ENCODE data around the gene CD22.
A peak's percentile ranks its signal among the peaks of the same experiment; 100 is the strongest.

The CD22 gene

GRCh38 chr19:35295792-35296462, 33.1 kb upstream of the CD22 start:
- DNase-seq (ENCODE audit: low read depth): peak; percentile 14

- DNase-seq (ENCODE audit: low read depth): no peak
Observed at GRCh38 chr19:35296644-35297514, 32.1 kb upstream of the CD22 start.

- DNase-seq (ENCODE audit: low read depth): no peak
Observed at GRCh38 chr19:35297515-35297848, 31.5 kb upstream of the CD22 start.

- no peak for DNase-seq (ENCODE audit: low read depth)
Observed at GRCh38 chr19:35297922-35298321, 31.1 kb upstream of the CD22 start.

GRCh38 chr19:35298561-35298972, 30.4 kb upstream of the CD22 start:
- no peak for DNase-seq (ENCODE audit: low read depth)

GRCh38 chr19:35299523-35300338, 29.3 kb upstream of the CD22 start:
- DNase-seq (ENCODE audit: low read depth): no peak

GRCh38 chr19:35300339-35300649, 28.7 kb upstream of the CD22 start:
- no peak for DNase-seq (ENCODE audit: low read depth)

- no peak for DNase-seq (ENCODE audit: low read depth)
Observed at GRCh38 chr19:35301961-35302360, 27.0 kb upstream of the CD22 start.

- no peak for DNase-seq (ENCODE audit: low read depth)
Observed at GRCh38 chr19:35302446-35302845, 26.5 kb upstream of the CD22 start.

- no peak for DNase-seq (ENCODE audit: low read depth)
Observed at GRCh38 chr19:35303357-35303915, 25.6 kb upstream of the CD22 start.

GRCh38 chr19:35304036-35304435, 25.0 kb upstream of the CD22 start:
- no peak for DNase-seq (ENCODE audit: low read depth)

- no peak for DNase-seq (ENCODE audit: low read depth)
Observed at GRCh38 chr19:35305181-35305580, 23.8 kb upstream of the CD22 start.

- DNase-seq (ENCODE audit: low read depth): no peak
Observed at GRCh38 chr19:35306473-35307246, 22.3 kb upstream of the CD22 start.

GRCh38 chr19:35307931-35308330, 21.1 kb upstream of the CD22 start:
- no peak for DNase-seq (ENCODE audit: low read depth)

- no peak for DNase-seq (ENCODE audit: low read depth)
Observed at GRCh38 chr19:35308910-35309309, 20.1 kb upstream of the CD22 start.

GRCh38 chr19:35309481-35310279, 19.3 kb upstream of the CD22 start:
- DNase-seq (ENCODE audit: low read depth): no peak

- DNase-seq (ENCODE audit: low read depth): no peak
Observed at GRCh38 chr19:35310331-35310730, 18.7 kb upstream of the CD22 start.

GRCh38 chr19:35310811-35311465, 18.0 kb upstream of the CD22 start:
- DNase-seq (ENCODE audit: low read depth): no peak

GRCh38 chr19:35311901-35312665, 16.9 kb upstream of the CD22 start:
- DNase-seq (ENCODE audit: low read depth): no peak

- no peak for DNase-seq (ENCODE audit: low read depth)
Observed at GRCh38 chr19:35313587-35313986, 15.4 kb upstream of the CD22 start.
